GM12864 (cell line): Measurements from ENCODE around the gene PKNOX1.

ENCODE experiments used
- DNase-seq: peaks from one replicate; pipeline ENCODE4 v3.0.0-alpha.2; 2011; ENCODE audit warnings: low read depth
- H3K4me3 ChIP-seq: 2 replicates; pipeline ENCODE4 v1.5.1; 2011; ENCODE audit warnings: mild to moderate bottlenecking, low read depth, low read length, control low read depth
- TF ChIP-seq, protein P1 (sequence below): IDR thresholded peaks from 2 replicates; pipeline ENCODE4 v1.5.1; 2011; ENCODE audit warnings: low read depth, mild to moderate bottlenecking, moderate library complexity, low read length, control low read depth, inconsistent platforms; ENCODE audit errors: missing control alignments

PKNOX1 gene

DNA sequence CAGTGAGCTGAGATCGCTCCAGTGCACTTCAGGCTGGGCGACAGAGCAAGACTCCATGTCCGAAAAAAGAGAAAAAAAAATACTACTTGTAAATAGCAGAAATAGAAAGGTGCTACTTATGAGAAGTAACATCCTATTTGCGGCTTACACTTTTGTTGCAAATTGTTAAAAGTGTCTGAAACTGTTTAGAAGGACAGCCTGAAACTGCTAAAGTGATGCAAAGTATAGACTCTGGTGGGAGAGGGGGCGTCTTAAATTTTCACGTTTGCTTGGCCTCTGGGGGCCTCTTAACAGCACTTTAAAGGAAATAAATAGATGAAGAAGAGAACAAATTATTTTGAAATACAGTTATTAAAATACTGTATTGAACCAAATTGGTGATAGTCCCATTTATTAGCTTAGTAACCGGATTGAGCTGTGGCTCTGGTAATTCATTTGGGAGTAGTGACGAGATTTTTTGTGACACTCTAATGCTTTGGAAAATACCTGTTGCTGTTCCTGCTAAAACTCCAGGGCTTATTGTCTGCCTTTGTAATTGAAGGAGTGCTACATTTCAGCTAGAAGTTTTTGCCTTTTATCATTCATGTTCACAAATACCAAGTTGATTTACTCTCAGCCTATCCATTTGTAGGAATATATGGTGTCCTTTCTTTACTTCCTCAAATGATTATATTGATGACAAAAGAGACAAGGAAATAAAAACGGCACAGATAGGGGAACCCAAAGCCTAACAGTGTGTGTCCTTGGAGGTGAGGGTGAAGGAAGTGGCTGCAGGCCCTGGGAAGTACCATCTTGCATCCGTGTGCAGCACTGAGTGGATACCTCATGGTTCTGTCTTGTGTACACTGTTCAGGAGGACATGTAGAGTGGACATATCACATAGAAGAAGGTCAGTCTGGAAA is 6.2 kb downstream of the PKNOX1 start:
- no peak overlapping the region for H3K4me3 ChIP-seq
- TF ChIP-seq, protein P1, sequence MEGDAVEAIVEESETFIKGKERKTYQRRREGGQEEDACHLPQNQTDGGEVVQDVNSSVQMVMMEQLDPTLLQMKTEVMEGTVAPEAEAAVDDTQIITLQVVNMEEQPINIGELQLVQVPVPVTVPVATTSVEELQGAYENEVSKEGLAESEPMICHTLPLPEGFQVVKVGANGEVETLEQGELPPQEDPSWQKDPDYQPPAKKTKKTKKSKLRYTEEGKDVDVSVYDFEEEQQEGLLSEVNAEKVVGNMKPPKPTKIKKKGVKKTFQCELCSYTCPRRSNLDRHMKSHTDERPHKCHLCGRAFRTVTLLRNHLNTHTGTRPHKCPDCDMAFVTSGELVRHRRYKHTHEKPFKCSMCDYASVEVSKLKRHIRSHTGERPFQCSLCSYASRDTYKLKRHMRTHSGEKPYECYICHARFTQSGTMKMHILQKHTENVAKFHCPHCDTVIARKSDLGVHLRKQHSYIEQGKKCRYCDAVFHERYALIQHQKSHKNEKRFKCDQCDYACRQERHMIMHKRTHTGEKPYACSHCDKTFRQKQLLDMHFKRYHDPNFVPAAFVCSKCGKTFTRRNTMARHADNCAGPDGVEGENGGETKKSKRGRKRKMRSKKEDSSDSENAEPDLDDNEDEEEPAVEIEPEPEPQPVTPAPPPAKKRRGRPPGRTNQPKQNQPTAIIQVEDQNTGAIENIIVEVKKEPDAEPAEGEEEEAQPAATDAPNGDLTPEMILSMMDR = no peak
- DNase-seq = no peak

DNA sequence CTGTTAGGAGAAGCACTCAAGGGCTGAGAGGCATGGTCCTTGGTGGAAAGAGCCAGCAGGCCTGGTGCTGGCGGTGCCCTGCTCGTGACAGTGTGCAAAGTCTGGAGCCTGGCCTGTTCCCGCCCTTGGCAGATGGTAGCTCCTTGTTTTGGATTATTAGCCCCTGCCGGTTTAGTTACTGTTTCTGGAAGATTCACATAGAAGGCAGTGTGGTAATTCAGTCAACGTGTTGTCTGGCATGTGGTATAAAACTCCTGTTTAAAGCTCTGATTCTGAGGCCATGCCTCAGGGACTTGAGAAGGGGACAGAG is 6.8 kb downstream of the PKNOX1 start:
- TF ChIP-seq, protein P1 = no peak
- no peak for DNase-seq
- no peak overlapping the region for H3K4me3 ChIP-seq

DNA sequence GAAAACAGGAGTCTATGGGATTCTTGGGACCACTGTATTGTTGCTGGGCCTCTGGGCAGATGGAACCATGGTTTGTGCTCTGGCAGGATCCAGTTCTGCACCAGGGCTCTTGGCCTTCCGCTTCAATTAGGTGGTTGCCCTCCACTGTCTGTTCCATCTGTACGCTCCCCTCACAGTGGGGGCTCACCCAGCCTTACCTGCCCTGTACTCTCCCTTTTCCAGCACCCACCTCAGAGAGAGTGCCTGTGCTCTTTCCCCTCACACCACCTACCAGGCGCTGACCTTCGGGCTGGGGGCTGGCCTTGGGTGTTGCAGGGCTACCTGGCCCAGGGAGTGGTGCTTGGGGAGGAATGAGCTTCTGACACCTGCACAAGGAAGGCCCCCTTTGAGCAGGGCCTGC is 7.5 kb downstream of the PKNOX1 start:
- no peak for DNase-seq
- TF ChIP-seq, protein P1 = no peak
- no peak overlapping the region for H3K4me3 ChIP-seq

DNA sequence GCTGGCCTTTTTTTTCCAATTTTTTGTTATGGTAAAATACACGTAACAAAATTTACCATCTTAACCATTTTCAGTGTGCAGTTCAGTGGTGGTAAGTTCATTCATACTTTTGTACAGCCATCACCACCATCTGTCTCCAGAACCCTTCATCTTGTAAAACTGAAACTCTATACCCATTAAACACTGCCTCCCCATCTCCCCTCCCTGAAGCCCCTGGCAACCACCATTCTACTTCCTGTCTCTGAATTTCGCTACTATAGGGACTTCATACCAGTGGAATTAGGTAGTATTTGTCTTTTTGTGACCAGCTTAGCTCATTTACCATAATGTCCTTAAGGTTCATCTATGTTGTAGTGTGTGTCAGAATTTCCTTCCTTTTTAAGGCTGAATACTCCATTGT is 8.7 kb downstream of the PKNOX1 start:
- TF ChIP-seq, protein P1 = no peak
- DNase-seq = no peak
- H3K4me3 ChIP-seq = no peak overlapping the region

DNA sequence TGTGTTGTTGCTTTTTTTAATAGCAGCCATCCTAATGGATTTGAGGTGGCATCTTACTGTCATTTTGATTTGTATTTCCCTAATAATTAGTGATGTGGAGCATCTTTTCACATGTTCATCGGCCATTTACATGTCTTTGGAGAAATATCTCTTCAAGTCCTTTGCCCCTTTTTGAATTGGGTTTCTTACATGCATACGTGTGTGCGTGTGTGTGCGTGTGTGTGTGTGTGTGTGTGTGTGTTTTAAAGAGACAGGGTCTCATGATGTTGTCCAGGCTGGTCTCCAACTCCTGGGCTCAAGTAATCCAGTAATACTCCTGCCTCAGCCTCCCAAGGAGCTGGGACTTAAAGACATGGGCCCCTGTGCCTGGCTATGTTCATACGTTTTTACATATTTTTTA is 9.5 kb downstream of the PKNOX1 start:
- H3K4me3 ChIP-seq = no peak overlapping the region
- TF ChIP-seq, protein P1 = no peak
- DNase-seq = no peak

DNA sequence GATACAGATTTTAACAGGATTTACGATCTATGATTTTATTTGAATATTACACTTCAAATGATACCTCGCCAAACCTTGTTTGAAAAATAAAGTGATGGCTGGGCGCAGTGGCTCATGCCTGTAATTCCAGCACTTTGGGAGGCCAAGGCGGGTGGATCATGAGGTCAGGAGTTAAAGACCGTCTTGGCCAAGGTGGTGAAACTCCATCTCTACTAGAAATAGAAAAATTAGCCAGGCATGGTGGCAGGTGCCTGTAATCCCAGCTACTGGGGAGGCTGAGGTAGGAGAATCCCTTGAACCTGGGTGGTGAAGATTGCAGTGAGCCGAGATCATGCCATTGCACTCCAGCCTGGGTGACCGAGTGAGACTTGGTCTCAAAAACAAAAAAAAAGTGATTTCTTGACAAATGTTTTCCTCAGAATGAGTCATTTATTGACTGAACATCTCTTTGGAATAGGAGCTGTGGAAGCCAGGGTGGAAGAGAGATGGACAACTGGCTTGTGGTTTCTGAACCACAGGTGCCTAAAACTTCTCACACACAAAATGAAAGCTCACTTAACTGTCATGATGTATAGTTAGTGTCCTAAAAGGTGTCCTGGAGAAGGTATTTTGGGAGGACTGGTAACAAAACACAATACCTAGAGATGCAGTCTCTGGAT is 11.9 kb downstream of the PKNOX1 start:
- TF ChIP-seq, protein P1 = no peak
- H3K4me3 ChIP-seq = no peak overlapping the region
- no peak for DNase-seq
